Head of caudate nucleus (tissue), 42 donors: ENCODE data around the gene BABAM1.

Experiments used
- DNase-seq, 42 donors: peaks; one replicate each; pipeline versions ENCODE4 v3.0.0 to v3.0.0-alpha.2; 2020 to 2021; ENCODE audit warnings: mixed read lengths in 7 of 42
- intact Hi-C: fragments of 100-400 bp; cut with DNase I; formaldehyde crosslinking; loops from one replicate; pipeline ENCODE4 v1.15.0; 2022

Gene BABAM1

GRCh38 chr19:17240826-17241399, 26.3 kb upstream of the BABAM1 start:
- intact Hi-C loops, result no loop called here
- no peak for DNase-seq

- intact Hi-C loops, result no loop called here
- no peak for DNase-seq
Measured at GRCh38 chr19:17242431-17243208, 24.6 kb upstream of the BABAM1 start.

GRCh38 chr19:17243211-17243829, 23.9 kb upstream of the BABAM1 start:
- DNase-seq, result no peak
- intact Hi-C loops, result no loop called here

- peak in 4 of 42 donors; percentile 43 to 47 (median 44) for DNase-seq
- intact Hi-C loops, result no loop called here
Measured at GRCh38 chr19:17243830-17244617, 23.2 kb upstream of the BABAM1 start.

GRCh38 chr19:17244618-17245534, 22.4 kb upstream of the BABAM1 start:
- peak in 6 of 42 donors; percentile 31 to 56 (median 52) for DNase-seq
- intact Hi-C loops, result no loop called here

- intact Hi-C loops, result no loop called here
- peak in 1 of 42 donors; percentile 45 for DNase-seq
Measured at GRCh38 chr19:17245535-17245984, 21.7 kb upstream of the BABAM1 start, which contains the start of gene NR2F6. Gene NR2F6, minus strand, starts transcription at chr19:17245919. Its CDS starts 699 bp downstream, at chr19:17245220.

- intact Hi-C loops, result no loop called here
- DNase-seq, result peak in 10 of 42 donors; percentile 18 to 62 (median 40)
Measured at GRCh38 chr19:17246681-17247425, 20.4 kb upstream of the BABAM1 start.

GRCh38 chr19:17248011-17248776, 19.0 kb upstream of the BABAM1 start:
- intact Hi-C loops, result no loop called here
- DNase-seq, result no peak

- intact Hi-C loops, result no loop called here
- no peak for DNase-seq
Measured at GRCh38 chr19:17249887-17250548, 17.2 kb upstream of the BABAM1 start.

- intact Hi-C loops, result no loop called here
- no peak for DNase-seq
Measured at GRCh38 chr19:17254636-17255035, 12.6 kb upstream of the BABAM1 start.

- DNase-seq, result no peak
- intact Hi-C loops, result no loop called here
Measured at GRCh38 chr19:17255150-17255621, 12.1 kb upstream of the BABAM1 start.

GRCh38 chr19:17256130-17256529, 11.1 kb upstream of the BABAM1 start:
- no peak for DNase-seq
- intact Hi-C loops, result no loop called here

GRCh38 chr19:17259118-17259780, 8.0 kb upstream of the BABAM1 start:
- no peak for DNase-seq
- intact Hi-C loops, result no loop called here

GRCh38 chr19:17259934-17260333, 7.3 kb upstream of the BABAM1 start:
- no peak for DNase-seq
- intact Hi-C loops, result no loop called here

GRCh38 chr19:17260842-17261325, 6.4 kb upstream of the BABAM1 start:
- peak in 40 of 42 donors; percentile 36 to 85 (median 66) for DNase-seq
- intact Hi-C loops, result no loop called here

- intact Hi-C loops, result no loop called here
- no peak for DNase-seq
Measured at GRCh38 chr19:17262557-17262956, 4.7 kb upstream of the BABAM1 start.
